KOPT-K1 (cell line): ENCODE data around the gene SYNDIG1L.
"Not testable (repeated sequence)": the region's sequence is repeated elsewhere in the genome, so short reads cannot be mapped to it uniquely, and the experiment has no call there.

Source experiments
- H3K27ac ChIP-seq: fragments of 200-600 bp; sonication (generic); 2 replicates; pipeline ENCODE4 v1.5.1; 2016; ENCODE audit warnings: antibody characterized with exemption, mild to moderate bottlenecking, low read depth, low read length; ENCODE audit not compliant: poor library complexity, severe bottlenecking
- H3K36me3 ChIP-seq: fragments of 200-600 bp; sonication (generic); 2 replicates; pipeline ENCODE4 v1.5.1; 2017; ENCODE audit warnings: antibody characterized with exemption, mild to moderate bottlenecking, low read length, moderate library complexity; ENCODE audit not compliant: insufficient read depth
- H3K9me3 ChIP-seq: fragments of 200-600 bp; sonication (generic); 2 replicates; pipeline ENCODE4 v1.5.1; 2017; ENCODE audit warnings: antibody characterized with exemption, low read length, mild to moderate bottlenecking; ENCODE audit not compliant: insufficient read depth, poor library complexity, severe bottlenecking

Gene SYNDIG1L

GRCh38 chr14:74426202-74426582, at the start of gene SYNDIG1L:
Gene SYNDIG1L, minus strand, starts transcription at chr14:74426210. Its CDS starts 16,466 bp downstream, at chr14:74409744.
- Histone ChIP-seq H3K36me3 (no peaks in the 10 kb centered on the region), H3K27ac (no peak within 1 kb of the TSS), H3K9me3 (no peaks in the 10 kb centered on the region)

- peaks cover 8% of the 10 kb centered on the region for H3K36me3 ChIP-seq
- H3K27ac ChIP-seq = no peak overlapping the region
- H3K9me3 ChIP-seq = no peaks in the 10 kb centered on the region
These were observed 49.7 kb upstream of the SYNDIG1L start for GRCh38 chr14:74475678-74476077.

GRCh38 chr14:74474376-74474775, 48.4 kb upstream of the SYNDIG1L start:
- H3K27ac ChIP-seq = no peak overlapping the region

GRCh38 chr14:74472601-74473000, 46.6 kb upstream of the SYNDIG1L start:
- Histone ChIP-seq H3K36me3 (no peaks in the 10 kb centered on the region), H3K9me3 (no peaks in the 10 kb centered on the region), H3K27ac (no peak overlapping the region)

More at GRCh38 chr14:74474376-74474775, 48.4 kb upstream of the SYNDIG1L start:
- Histone ChIP-seq H3K36me3 (no peaks in the 10 kb centered on the region), H3K9me3 (no peaks in the 10 kb centered on the region)

GRCh38 chr14:74469548-74470518, 43.8 kb upstream of the SYNDIG1L start:
- no peaks in the 10 kb centered on the region for H3K36me3 ChIP-seq
- no peaks in the 10 kb centered on the region for H3K9me3 ChIP-seq
- H3K27ac ChIP-seq = no peak overlapping the region

- no peaks in the 10 kb centered on the region for H3K9me3 ChIP-seq
- H3K27ac ChIP-seq = no peak overlapping the region
- no peaks in the 10 kb centered on the region for H3K36me3 ChIP-seq
These were observed 42.5 kb upstream of the SYNDIG1L start for GRCh38 chr14:74468513-74468912.

- H3K36me3 ChIP-seq = no peaks in the 10 kb centered on the region
- H3K9me3 ChIP-seq = no peaks in the 10 kb centered on the region
- no peak overlapping the region for H3K27ac ChIP-seq
These were observed 39.3 kb upstream of the SYNDIG1L start for GRCh38 chr14:74465335-74465734.

- H3K27ac ChIP-seq = no peak overlapping the region
- H3K36me3 ChIP-seq = no peaks in the 10 kb centered on the region
- no peaks in the 10 kb centered on the region for H3K9me3 ChIP-seq
These were observed 38.8 kb upstream of the SYNDIG1L start for GRCh38 chr14:74464785-74465184.

- no peak overlapping the region for H3K27ac ChIP-seq
- H3K36me3 ChIP-seq = no peaks in the 10 kb centered on the region
- H3K9me3 ChIP-seq = no peaks in the 10 kb centered on the region
These were observed 37.7 kb upstream of the SYNDIG1L start for GRCh38 chr14:74463697-74464096.

GRCh38 chr14:74462993-74463392, 37.0 kb upstream of the SYNDIG1L start:
- no peaks in the 10 kb centered on the region for H3K9me3 ChIP-seq
- no peak overlapping the region for H3K27ac ChIP-seq
- no peaks in the 10 kb centered on the region for H3K36me3 ChIP-seq

GRCh38 chr14:74459976-74460375, 34.0 kb upstream of the SYNDIG1L start:
- Histone ChIP-seq H3K27ac (no peak overlapping the region), H3K9me3 (no peaks in the 10 kb centered on the region), H3K36me3 (no peaks in the 10 kb centered on the region)

- H3K27ac ChIP-seq = no peak overlapping the region
- no peaks in the 10 kb centered on the region for H3K9me3 ChIP-seq
- H3K36me3 ChIP-seq = no peaks in the 10 kb centered on the region
These were observed 33.4 kb upstream of the SYNDIG1L start for GRCh38 chr14:74459289-74459946.

- Histone ChIP-seq H3K9me3 (no peaks in the 10 kb centered on the region), H3K27ac (no peak overlapping the region), H3K36me3 (no peaks in the 10 kb centered on the region)
These were observed 31.5 kb upstream of the SYNDIG1L start for GRCh38 chr14:74457565-74457895.

- Histone ChIP-seq H3K9me3 (no peaks in the 10 kb centered on the region), H3K27ac (no peak overlapping the region), H3K36me3 (no peaks in the 10 kb centered on the region)
These were observed 30.9 kb upstream of the SYNDIG1L start for GRCh38 chr14:74456684-74457564.

GRCh38 chr14:74454397-74454796, 28.4 kb upstream of the SYNDIG1L start:
- not testable (repeated sequence) for H3K27ac ChIP-seq, H3K9me3 ChIP-seq

More at GRCh38 chr14:74454397-74454796, 28.4 kb upstream of the SYNDIG1L start:
- not testable (repeated sequence) for H3K36me3 ChIP-seq
